ENCODE measurements around the gene S1PR4. TPM values are rescaled to one million over a fixed set of nuclear protein-coding genes. Genes with fewer than 3 reads are reported as not detected.

S1PR4 gene
- total RNA-seq, 1 donor from 2014 or later: not detected

DNA sequence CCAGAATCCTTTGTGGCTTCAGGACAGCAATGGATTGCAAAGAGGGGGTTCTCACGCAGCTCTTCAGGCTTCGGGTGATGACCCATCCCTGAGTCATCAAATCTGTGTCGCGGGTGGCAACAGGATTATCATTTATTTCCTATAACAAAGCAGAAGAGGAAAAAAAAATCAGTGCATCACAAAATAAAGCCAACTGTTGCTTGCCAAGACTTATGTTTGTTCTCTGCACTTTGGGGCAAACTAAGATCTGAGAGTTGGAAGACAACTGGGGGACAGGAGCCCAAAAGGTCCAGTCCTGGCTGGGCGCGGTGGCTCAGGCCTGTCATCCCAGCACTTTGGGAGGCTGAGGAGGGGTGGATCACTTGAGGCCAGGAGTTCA is 36.3 kb upstream of the S1PR4 start:
- H3K4me3 Mint-ChIP-seq: no peak overlapping the region
- H3K9me3 Mint-ChIP-seq: no peaks in the 10 kb centered on the region
- H3K4me1 Mint-ChIP-seq (ENCODE audit: unreplicated experiment): no peaks in the 10 kb centered on the region
- no peaks in the 10 kb centered on the region for H3K27me3 Mint-ChIP-seq
- no peaks in the 10 kb centered on the region for H3K36me3 Mint-ChIP-seq
- DNase-seq (ENCODE audit: extremely low spot score, unreplicated experiment): no peak
- TF ChIP-seq CTCF (conservative IDR thresholded peaks at IDR 0.05): no peak
- no peak overlapping the region for H3K27ac Mint-ChIP-seq

DNA sequence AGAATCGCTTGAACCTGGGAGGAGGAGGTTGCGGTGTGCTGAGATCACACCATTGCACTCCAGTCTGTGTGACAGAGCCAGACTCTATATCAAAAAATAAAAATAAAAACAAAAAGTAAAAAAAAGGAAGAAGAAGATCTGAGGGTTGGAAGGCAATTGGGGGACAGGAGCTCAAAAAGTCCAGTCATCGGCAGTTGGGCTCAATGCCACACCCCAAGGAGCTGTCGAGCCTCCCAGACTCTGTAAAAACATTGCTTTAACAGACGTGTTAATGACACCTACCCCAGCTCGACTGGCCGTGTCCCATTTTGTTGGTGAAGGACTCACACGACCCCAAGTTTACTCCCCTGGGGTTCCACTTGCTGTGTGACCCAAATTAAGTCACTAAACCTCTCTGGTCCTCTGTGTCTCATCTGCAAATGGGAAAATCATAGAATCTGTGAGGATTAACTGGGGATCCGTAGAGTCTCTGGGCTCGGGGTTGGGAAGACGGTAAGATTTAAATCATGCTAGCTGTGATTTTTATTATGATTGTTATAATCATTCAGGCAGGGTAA is 35.7 kb upstream of the S1PR4 start:
- no peaks in the 10 kb centered on the region for H3K4me1 Mint-ChIP-seq (ENCODE audit: unreplicated experiment)
- DNase-seq (ENCODE audit: extremely low spot score, unreplicated experiment): no peak
- no peaks in the 10 kb centered on the region for H3K9me3 Mint-ChIP-seq
- no peaks in the 10 kb centered on the region for H3K36me3 Mint-ChIP-seq
- H3K4me3 Mint-ChIP-seq: no peak overlapping the region
- H3K27me3 Mint-ChIP-seq: no peaks in the 10 kb centered on the region
- TF ChIP-seq CTCF (conservative IDR thresholded peaks at IDR 0.05): no peak
- no peak overlapping the region for H3K27ac Mint-ChIP-seq

DNA sequence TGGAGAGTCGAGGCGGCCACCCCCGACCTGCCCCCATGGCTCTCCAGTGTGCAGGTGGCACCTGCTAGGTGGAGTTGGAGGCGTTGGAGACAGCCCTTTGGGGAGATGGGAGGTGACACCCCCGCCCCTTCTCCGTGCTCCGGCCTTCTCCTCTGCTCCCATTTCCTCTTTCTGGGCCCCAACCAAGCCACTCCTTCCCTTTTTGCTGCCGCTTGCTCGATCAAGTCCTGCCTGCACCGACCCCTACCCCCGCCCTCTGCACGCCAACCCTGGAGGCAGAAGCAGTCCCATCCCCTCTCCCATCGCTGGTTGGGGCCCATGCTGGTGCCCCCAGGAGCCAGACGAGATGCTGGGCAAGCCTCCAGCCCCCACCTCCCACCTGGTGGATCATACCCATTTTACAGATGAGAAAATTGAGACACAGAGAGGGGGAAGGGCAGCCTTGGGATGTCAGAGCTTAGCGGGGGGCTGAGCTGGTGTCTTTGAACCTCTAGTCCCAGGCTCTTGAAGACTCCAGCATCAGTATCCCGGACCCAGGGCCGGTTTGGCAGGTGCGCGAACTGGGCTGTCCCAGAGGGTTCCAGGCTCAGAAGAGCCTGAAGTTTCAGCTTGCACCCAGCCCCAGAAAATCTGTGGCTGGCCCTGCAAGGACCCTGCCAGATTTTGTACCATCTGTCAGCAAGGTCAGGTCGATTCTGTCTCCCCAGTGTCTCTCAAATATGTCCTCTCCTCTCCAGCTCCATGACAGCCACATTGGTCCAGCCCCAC is 32.5 kb upstream of the S1PR4 start:
- DNase-seq (ENCODE audit: extremely low spot score, unreplicated experiment): no peak
- peaks cover 6% of the 10 kb centered on the region for H3K27me3 Mint-ChIP-seq
- no peak for TF ChIP-seq CTCF (conservative IDR thresholded peaks at IDR 0.05)
- H3K9me3 Mint-ChIP-seq: no peaks in the 10 kb centered on the region
- H3K4me1 Mint-ChIP-seq (ENCODE audit: unreplicated experiment): no peaks in the 10 kb centered on the region
- no peaks in the 10 kb centered on the region for H3K36me3 Mint-ChIP-seq
- no peak overlapping the region for H3K27ac Mint-ChIP-seq
- no peak overlapping the region for H3K4me3 Mint-ChIP-seq

GRCh38 chr19:3146677-3147100 is 31.9 kb upstream of the S1PR4 start:
- Mint-ChIP-seq H3K4me1 (ENCODE audit: unreplicated experiment) (no peaks in the 10 kb centered on the region), H3K9me3 (no peaks in the 10 kb centered on the region), H3K36me3 (no peaks in the 10 kb centered on the region), H3K27me3 (peaks cover 6% of the 10 kb centered on the region), H3K4me3 (no peak overlapping the region), H3K27ac (no peak overlapping the region)
- peak; percentile 76 for TF ChIP-seq CTCF (conservative IDR thresholded peaks at IDR 0.05)
- no peak for DNase-seq (ENCODE audit: extremely low spot score, unreplicated experiment)

GRCh38 chr19:3148503-3148902 is 30.1 kb upstream of the S1PR4 start:
- TF ChIP-seq CTCF (conservative IDR thresholded peaks at IDR 0.05): no peak

More at GRCh38 chr19:3148503-3148902, 30.1 kb upstream of the S1PR4 start:
- Mint-ChIP-seq H3K27ac (no peak overlapping the region), H3K36me3 (no peaks in the 10 kb centered on the region), H3K4me3 (no peak overlapping the region), H3K4me1 (ENCODE audit: unreplicated experiment) (no peaks in the 10 kb centered on the region), H3K27me3 (peaks cover 6% of the 10 kb centered on the region), H3K9me3 (no peaks in the 10 kb centered on the region)
- no peak for DNase-seq (ENCODE audit: extremely low spot score, unreplicated experiment)

All from type B pancreatic cell (in vitro differentiated cells).